HL-60 (cell line): ENCODE measurements around the gene PLSCR5.

ENCODE experiments used
- CTCF ChIP-seq: IDR thresholded peaks from one replicate; pipeline ENCODE4 v1.5.1; 2011; ENCODE audit warnings: low read length, control low read depth, inconsistent platforms; ENCODE audit not compliant: insufficient read depth
- POLR2AphosphoS5 ChIP-seq: IDR thresholded peaks from 2 replicates; pipeline ENCODE4 v1.6.1; 2012; ENCODE audit warnings: low read depth
- REST ChIP-seq: IDR thresholded peaks from 2 replicates; pipeline ENCODE4 v1.6.1; 2012; ENCODE audit warnings: low read depth; ENCODE audit not compliant: insufficient replicate concordance

- TF ChIP-seq CTCF (no peak), POLR2AphosphoS5 (no peak), REST (no peak)
Measured at GRCh38 chr3:146559388-146559787, 45.8 kb downstream of the PLSCR5 start.
